Memory B cell (primary cell): Measurements from ENCODE around the gene CCDC83.
"Not testable (repeated sequence)": the region's sequence is repeated elsewhere in the genome, so short reads cannot be mapped to it uniquely, and the experiment has no call there.

Experiments
- ATAC-seq: fragments of 150-1000 bp; cut with Tn5 transposase; 2 replicates; pipeline ENCODE4 v1.10.0; 2021; ENCODE audit warnings: low read depth, mild to moderate bottlenecking, moderate library complexity
- DNase-seq, 2 donors: peaks; one replicate each; pipeline ENCODE4 v3.0.0; 2022; ENCODE audit warnings: low spot score in 2 of 2
- H3K27ac Mint-ChIP-seq: one replicate; pipeline ENCODE4 v1.8.0; 2022; ENCODE audit warnings: mild to moderate bottlenecking, moderate library complexity, mixed read lengths
- H3K27me3 Mint-ChIP-seq: one replicate; pipeline ENCODE4 v1.8.0; 2022; ENCODE audit warnings: mixed read lengths
- H3K36me3 Mint-ChIP-seq: one replicate; pipeline ENCODE4 v1.8.0; 2022; ENCODE audit warnings: mild to moderate bottlenecking, mixed read lengths
- H3K4me1 Mint-ChIP-seq: one replicate; pipeline ENCODE4 v1.8.0; 2022; ENCODE audit warnings: mixed read lengths
- H3K4me3 Mint-ChIP-seq: one replicate; pipeline ENCODE4 v1.8.0; 2022; ENCODE audit warnings: mild to moderate bottlenecking, moderate library complexity, mixed read lengths
- H3K9me3 Mint-ChIP-seq: one replicate; pipeline ENCODE4 v1.8.0; 2022; ENCODE audit warnings: mixed read lengths

CCDC83 gene

GRCh38 chr11:85848006-85848405, 7.2 kb upstream of the CCDC83 start:
- DNase-seq (no peak), ATAC-seq (no peak)
- no peak overlapping the region for H3K4me3 Mint-ChIP-seq
- H3K36me3 Mint-ChIP-seq, result peaks cover 1% of the 10 kb centered on the region
- H3K27me3 Mint-ChIP-seq, result peaks cover 1% of the 10 kb centered on the region
- no peaks in the 10 kb centered on the region for H3K4me1 Mint-ChIP-seq
- H3K27ac Mint-ChIP-seq, result no peak overlapping the region
- no peaks in the 10 kb centered on the region for H3K9me3 Mint-ChIP-seq

GRCh38 chr11:85848556-85848955, 6.6 kb upstream of the CCDC83 start:
- DNase-seq (no peak), ATAC-seq (no peak)
- no peaks in the 10 kb centered on the region for H3K9me3 Mint-ChIP-seq
- H3K4me1 Mint-ChIP-seq, result no peaks in the 10 kb centered on the region
- peaks cover 1% of the 10 kb centered on the region for H3K27me3 Mint-ChIP-seq
- peaks cover 1% of the 10 kb centered on the region for H3K36me3 Mint-ChIP-seq
- H3K27ac Mint-ChIP-seq, result no peak overlapping the region
- no peak overlapping the region for H3K4me3 Mint-ChIP-seq

DNA sequence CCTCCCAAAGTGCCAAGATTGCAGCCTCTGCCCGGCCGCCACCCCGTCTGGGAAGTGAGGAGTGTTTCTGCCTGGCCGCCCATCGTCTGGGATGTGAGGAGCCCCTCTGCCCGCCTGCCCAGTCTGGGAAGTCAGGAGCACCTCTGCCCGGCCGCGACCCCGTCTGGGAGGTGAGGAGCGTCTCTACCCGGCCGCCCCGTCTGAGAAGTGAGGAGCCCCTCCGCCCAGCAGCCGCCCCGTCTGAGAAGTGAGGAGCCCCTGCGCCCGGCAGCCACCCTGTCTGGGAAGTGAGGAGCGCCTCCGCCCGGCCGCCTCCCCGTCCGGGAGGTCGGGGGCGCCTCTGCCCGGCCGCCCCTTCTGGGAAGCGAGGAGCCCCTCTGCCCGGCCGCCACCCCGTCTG, 2.4 kb upstream of the CCDC83 start:
- H3K9me3 Mint-ChIP-seq, H3K4me1 Mint-ChIP-seq, H3K4me3 Mint-ChIP-seq, H3K36me3 Mint-ChIP-seq, H3K27ac Mint-ChIP-seq, H3K27me3 Mint-ChIP-seq, DNase-seq, ATAC-seq: not testable (repeated sequence)

DNA sequence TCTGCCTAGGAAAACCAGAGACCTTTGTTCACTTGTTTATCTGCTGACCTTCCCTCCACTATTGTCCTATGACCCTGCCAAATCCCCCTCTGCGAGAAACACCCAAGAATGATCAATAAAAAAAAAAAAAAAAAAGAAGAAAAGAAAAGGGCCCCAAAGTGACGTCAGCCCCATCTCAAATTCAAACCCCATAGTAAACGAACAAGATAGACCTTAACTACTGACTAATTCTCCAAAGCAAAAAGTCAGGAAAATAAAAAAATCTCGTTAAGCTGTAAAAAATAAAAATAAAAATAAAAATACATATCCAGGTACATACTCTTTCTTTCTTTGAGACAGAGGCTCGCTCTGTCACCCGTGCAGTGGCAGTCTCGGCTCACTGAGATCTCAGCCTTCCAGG, 1.6 kb upstream of the CCDC83 start:
- not testable (repeated sequence) for H3K27me3 Mint-ChIP-seq, ATAC-seq, H3K27ac Mint-ChIP-seq, H3K36me3 Mint-ChIP-seq, H3K4me3 Mint-ChIP-seq, H3K4me1 Mint-ChIP-seq, DNase-seq, H3K9me3 Mint-ChIP-seq

DNA sequence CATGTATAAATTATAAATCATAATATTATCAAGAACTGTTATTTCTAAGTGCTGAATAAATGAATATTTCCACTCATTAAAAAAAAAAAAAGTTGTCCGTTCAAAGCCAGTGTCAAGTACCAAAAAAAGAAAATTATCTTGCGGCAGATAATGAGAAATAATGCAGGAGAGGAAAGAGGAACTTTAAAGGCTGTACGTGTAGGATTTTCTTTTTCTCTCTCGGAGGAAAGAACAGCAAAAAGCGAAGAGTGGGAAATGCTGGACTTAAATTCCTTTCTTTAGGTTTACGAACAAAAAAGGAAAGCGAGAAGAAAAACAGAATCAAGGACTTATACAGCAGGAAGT, 999 bp upstream of the CCDC83 start:
- peaks cover 3% of the 10 kb centered on the region for H3K4me1 Mint-ChIP-seq
- H3K27ac Mint-ChIP-seq, result peak overlapping the region; percentile 75
- peaks cover 1% of the 10 kb centered on the region for H3K36me3 Mint-ChIP-seq
- H3K4me3 Mint-ChIP-seq, result peak overlapping the region; percentile 81
- H3K27me3 Mint-ChIP-seq, result peaks cover 5% of the 10 kb centered on the region
- no peaks in the 10 kb centered on the region for H3K9me3 Mint-ChIP-seq
- DNase-seq (no peak), ATAC-seq (no peak)

GRCh38 chr11:85854557-85855340, 434 bp upstream of the CCDC83 start:
- peak overlapping the region; percentile 81 for H3K4me3 Mint-ChIP-seq
- peak; percentile 89 to 94 for DNase-seq
- H3K9me3 Mint-ChIP-seq, result no peaks in the 10 kb centered on the region
- H3K27ac Mint-ChIP-seq, result peak overlapping the region; percentile 75
- H3K36me3 Mint-ChIP-seq, result peaks cover 1% of the 10 kb centered on the region
- H3K27me3 Mint-ChIP-seq, result peaks cover 5% of the 10 kb centered on the region
- peak; percentile 89 for ATAC-seq
- H3K4me1 Mint-ChIP-seq, result peaks cover 3% of the 10 kb centered on the region

GRCh38 chr11:85857098-85857497, 1.9 kb downstream of the CCDC83 start:
- Mint-ChIP-seq H3K27me3 (peaks cover 4% of the 10 kb centered on the region), H3K4me3 (no peak overlapping the region), H3K4me1 (peaks cover 3% of the 10 kb centered on the region), H3K36me3 (no peaks in the 10 kb centered on the region), H3K27ac (no peak overlapping the region), H3K9me3 (no peaks in the 10 kb centered on the region)
- ATAC-seq, result no peak
- no peak for DNase-seq

GRCh38 chr11:85859541-85859940, 4.4 kb downstream of the CCDC83 start:
- not testable (repeated sequence) for ATAC-seq, DNase-seq, H3K4me1 Mint-ChIP-seq, H3K4me3 Mint-ChIP-seq, H3K9me3 Mint-ChIP-seq, H3K36me3 Mint-ChIP-seq, H3K27ac Mint-ChIP-seq, H3K27me3 Mint-ChIP-seq

DNA sequence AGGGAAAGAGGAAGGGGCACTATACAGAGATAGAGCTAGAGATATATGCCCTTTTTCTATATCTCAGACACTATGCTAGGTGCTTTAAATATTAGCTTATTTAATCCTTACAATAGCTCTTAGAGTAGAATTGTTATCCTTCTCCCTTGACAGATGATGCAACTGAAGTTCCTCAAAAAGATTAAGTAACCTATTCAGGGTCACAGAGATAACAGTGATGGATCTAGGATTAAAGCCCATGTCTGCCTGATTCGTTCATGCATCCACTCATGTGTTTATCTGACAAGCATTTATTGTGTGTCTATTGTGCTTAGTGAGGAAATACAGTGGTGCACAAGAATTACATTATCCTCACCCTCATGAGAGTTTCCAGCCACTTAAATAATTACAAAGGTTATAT, 8.7 kb downstream of the CCDC83 start:
- H3K36me3 Mint-ChIP-seq, result no peaks in the 10 kb centered on the region
- no peaks in the 10 kb centered on the region for H3K4me1 Mint-ChIP-seq
- H3K9me3 Mint-ChIP-seq, result no peaks in the 10 kb centered on the region
- H3K27me3 Mint-ChIP-seq, result peaks cover 2% of the 10 kb centered on the region
- ATAC-seq (no peak), DNase-seq (no peak)
- no peak overlapping the region for H3K4me3 Mint-ChIP-seq
- no peak overlapping the region for H3K27ac Mint-ChIP-seq

DNA sequence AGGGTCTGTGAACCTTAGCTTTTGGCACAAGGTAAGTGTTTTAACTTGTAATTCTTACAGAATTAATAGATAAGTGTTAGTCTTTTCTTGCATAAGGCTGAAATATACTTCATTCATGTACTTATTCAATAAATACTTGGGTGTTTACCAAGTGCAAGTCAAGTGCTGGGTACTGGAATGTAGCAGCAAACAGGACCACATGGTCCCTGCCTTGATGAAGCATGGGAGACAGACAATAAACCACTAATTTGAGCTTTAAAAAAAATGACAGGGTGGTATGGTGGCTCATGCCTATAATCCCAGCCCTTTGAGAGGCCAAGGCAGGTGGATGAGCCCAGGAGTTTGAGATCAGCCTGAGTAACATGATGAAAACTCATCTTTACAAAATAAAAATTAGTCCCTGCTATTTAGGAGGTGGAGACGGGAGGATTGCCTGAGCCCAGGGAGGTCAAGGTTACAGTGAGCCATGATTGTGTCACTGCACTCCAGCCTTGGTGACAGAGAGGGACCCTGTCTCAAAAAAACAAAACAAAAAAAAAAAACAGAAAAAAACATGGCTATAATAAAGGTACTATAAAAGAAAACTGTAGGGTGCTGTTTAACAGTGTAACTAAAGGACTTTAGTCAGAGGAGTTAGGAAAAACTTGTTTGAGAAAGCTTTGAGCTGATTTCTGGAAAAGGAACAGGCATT, 11.1 kb downstream of the CCDC83 start:
- Mint-ChIP-seq H3K4me3 (no peak overlapping the region), H3K27ac (no peak overlapping the region), H3K9me3 (no peaks in the 10 kb centered on the region), H3K27me3 (no peaks in the 10 kb centered on the region), H3K36me3 (no peaks in the 10 kb centered on the region), H3K4me1 (no peaks in the 10 kb centered on the region)
- DNase-seq (no peak), ATAC-seq (no peak)

DNA sequence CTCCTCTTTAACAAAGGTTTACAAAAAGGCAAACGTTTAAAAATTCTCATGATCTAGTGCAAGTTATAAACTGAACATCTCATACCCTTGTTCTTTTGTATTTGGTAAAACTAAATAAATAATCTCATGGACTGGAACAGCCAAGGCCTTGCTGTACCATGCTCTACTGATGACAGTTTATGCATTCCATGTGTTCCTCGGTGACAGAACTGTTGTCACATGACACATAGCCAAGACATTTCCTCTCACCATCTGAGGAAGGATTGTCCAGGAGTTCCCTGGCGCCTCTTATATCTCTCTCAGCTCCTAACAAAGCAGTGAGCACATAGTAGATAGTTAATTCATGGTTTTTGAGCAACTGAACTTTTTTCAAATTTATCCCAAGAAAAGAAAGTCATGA, 12.6 kb downstream of the CCDC83 start:
- H3K36me3 Mint-ChIP-seq, result no peaks in the 10 kb centered on the region
- H3K4me3 Mint-ChIP-seq, result no peak overlapping the region
- H3K27ac Mint-ChIP-seq, result no peak overlapping the region
- no peak for ATAC-seq
- no peak for DNase-seq
- H3K9me3 Mint-ChIP-seq, result no peaks in the 10 kb centered on the region
- no peaks in the 10 kb centered on the region for H3K27me3 Mint-ChIP-seq
- H3K4me1 Mint-ChIP-seq, result no peaks in the 10 kb centered on the region

GRCh38 chr11:85869781-85870180, 14.6 kb downstream of the CCDC83 start:
- H3K27me3 Mint-ChIP-seq, result no peaks in the 10 kb centered on the region
- DNase-seq (no peak), ATAC-seq (no peak)
- H3K27ac Mint-ChIP-seq, result no peak overlapping the region
- H3K4me1 Mint-ChIP-seq, result no peaks in the 10 kb centered on the region
- no peak overlapping the region for H3K4me3 Mint-ChIP-seq
- no peaks in the 10 kb centered on the region for H3K36me3 Mint-ChIP-seq
- no peaks in the 10 kb centered on the region for H3K9me3 Mint-ChIP-seq

DNA sequence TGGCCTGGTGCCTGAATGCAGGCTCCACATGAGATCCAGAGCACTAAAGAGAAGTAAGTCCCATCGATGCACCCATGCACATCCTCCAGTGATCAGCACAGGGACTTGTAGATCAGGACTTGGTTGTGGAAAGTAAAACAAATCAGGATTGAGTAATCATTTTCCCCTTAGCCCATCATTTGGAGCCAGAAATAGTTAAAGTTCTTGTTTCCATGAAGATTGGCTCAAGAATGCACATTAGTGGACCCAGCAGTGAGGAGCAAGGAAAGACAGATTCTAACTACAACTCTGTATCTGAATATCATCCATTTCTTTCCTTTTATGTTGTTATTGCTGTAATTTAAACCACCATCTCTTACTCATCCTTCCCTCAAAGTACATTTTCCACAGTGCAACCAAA, 19.1 kb downstream of the CCDC83 start:
- Mint-ChIP-seq H3K4me3 (no peak overlapping the region), H3K4me1 (no peaks in the 10 kb centered on the region), H3K27me3 (peaks cover 6% of the 10 kb centered on the region), H3K36me3 (no peaks in the 10 kb centered on the region), H3K27ac (no peak overlapping the region), H3K9me3 (no peaks in the 10 kb centered on the region)
- ATAC-seq (no peak), DNase-seq (no peak)

DNA sequence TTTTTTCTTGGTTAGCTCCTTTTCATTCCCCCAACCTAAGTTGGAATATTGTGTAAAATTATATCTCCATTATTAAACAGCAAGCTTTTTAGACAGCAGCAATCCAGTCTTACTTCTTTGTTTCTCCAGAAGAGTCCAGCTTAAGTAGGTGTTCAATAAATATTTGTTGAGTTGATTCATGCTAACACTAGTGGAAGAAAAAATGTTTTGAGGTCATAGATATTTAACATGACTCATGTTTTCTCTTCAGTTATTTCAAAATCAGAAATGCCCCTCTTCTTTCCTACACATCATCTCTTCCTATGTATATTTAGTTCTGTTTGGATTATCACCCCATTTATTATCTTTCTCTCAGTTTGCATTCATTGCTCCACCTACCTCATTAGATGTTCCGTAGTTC, 20.3 kb downstream of the CCDC83 start:
- Mint-ChIP-seq H3K27me3 (peaks cover 7% of the 10 kb centered on the region), H3K27ac (no peak overlapping the region), H3K36me3 (no peaks in the 10 kb centered on the region), H3K4me3 (no peak overlapping the region), H3K4me1 (no peaks in the 10 kb centered on the region), H3K9me3 (no peaks in the 10 kb centered on the region)
- DNase-seq, result no peak
- no peak for ATAC-seq

DNA sequence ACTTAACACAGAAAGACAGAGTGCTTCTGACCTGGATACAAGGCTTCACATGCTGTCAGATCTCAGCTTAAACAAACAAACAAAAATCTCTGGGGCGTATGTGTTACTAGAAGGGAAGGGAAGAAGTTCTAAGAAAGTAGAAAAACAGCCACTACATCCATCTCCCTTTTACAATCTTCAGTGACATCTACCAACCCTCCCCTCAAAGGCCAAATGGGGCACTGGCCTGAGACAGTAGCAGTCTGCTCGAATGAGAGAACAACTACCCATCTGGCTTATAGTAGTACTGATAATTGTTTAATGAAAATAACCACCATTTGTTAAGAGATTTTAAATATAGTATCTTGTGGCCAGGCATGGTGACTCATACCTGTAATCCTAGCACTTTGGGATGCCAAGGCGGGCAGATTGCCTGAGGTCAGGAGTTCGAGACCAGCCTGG, 29.4 kb downstream of the CCDC83 start:
- ATAC-seq, result no peak
- Mint-ChIP-seq H3K4me3 (no peak overlapping the region), H3K9me3 (no peaks in the 10 kb centered on the region), H3K27ac (no peak overlapping the region), H3K27me3 (peaks cover 11% of the 10 kb centered on the region), H3K4me1 (no peaks in the 10 kb centered on the region), H3K36me3 (peaks cover 1% of the 10 kb centered on the region)
- no peak for DNase-seq
